ENCODE data around the gene FARS2.
"Not testable (repeated sequence)": the region's sequence is repeated elsewhere in the genome, so short reads cannot be mapped to it uniquely, and the experiment has no call there.

Gene FARS2

GRCh38 chr6:5778317-5778857 lies 517.1 kb downstream of the FARS2 start:
- no peak for DNase-seq

DNA sequence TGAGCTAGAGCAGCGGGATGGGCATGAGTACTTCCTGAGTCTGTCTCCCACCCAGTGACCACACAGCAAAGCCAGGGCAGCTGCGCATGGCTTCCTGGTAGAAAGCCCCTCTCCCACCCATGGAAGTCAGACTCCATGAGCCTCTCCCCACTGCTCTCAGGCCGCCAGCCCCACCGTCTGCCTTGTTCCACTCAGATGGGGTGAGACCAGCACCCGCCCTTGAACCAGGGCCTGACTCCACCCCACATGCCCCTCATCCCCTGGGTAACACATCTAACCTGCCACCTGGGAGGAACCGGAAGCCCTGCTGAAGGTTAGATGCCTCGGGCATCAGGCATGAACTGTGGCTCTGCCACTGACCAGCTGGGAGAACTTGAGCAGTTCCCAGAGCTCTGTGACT lies 517.6 kb downstream of the FARS2 start:
- DNase-seq, result no peak

GRCh38 chr6:5781019-5781418 lies 519.7 kb downstream of the FARS2 start:
- DNase-seq, result no peak

GRCh38 chr6:5781966-5782556 lies 520.7 kb downstream of the FARS2 start:
- DNase-seq, result no peak

GRCh38 chr6:5782783-5783547 lies 521.7 kb downstream of the FARS2 start:
- DNase-seq, result peak; percentile 42

DNA sequence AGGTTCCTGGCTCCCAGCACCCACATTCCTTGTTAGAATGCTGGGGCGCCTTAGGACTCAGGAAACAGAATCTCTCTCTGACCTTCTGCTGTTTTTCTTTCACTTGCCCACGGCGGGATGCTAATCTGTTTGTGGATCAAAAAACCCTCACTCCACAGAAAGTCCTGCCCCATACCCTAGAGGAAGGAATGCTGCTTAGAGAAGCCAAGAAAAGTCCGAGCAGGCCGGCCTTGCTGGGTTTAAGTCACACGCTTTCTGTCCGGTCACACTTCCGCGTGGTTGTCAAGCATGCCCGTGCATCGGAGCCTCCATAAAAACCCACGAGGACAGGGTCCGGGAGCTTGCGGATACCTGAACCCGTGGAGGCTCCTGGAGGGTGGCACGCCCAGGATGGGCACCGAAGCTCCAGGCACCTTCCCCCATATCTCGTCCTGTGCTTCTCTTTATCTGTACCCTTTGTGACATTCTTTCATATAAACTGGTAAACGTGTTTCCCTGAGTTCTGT lies 522.3 kb downstream of the FARS2 start:
- DNase-seq, result no peak

DNA sequence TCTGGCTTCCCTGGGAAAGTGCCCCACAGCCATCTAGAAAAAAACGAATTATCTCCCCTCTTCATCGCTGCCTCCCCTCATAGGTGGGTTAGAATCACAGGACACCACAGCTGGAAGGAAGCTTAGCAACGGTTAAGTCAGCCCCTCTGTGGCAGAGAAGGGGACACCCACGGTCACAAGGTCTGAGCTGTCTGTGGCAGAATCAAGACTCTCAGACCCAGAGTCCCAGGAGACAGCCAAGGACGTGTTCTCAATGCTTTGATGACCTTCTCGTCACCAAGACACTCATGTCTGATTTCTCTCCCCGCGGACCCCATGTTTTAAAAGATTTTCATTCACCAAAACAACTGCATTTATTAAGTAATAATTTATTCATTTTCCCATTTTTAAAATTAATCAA lies 523.9 kb downstream of the FARS2 start:
- no peak for DNase-seq

DNA sequence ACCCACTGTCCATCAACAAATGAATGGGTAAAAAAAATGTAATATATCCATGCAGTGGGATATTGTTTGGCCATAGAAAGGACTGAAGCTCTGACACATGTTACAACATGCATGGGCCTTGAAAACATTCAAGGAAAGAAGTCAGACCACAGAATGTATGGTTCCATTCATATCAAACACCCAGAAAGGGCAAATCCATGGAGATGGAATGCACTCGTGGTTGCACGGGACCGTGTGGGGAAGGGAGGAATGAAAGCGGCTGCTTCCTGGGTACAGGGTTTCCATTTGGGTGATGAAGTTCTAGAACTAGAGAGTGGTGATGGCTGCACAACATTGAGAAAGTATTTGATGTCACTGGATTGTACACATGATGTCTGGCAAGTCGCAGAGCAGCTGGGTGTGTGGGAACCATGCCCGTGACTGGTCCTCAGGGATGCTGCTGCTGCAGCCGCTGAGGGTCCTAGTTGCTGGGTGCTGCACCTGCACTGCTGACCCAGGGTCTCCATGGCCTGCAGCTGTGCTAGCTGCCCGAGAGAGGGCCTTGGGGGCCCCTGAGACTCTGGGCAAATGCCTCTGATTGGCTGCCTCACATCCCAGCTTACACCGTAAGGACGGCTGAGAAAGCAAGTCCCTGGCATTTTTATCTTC lies 525.1 kb downstream of the FARS2 start:
- no peak for DNase-seq

DNA sequence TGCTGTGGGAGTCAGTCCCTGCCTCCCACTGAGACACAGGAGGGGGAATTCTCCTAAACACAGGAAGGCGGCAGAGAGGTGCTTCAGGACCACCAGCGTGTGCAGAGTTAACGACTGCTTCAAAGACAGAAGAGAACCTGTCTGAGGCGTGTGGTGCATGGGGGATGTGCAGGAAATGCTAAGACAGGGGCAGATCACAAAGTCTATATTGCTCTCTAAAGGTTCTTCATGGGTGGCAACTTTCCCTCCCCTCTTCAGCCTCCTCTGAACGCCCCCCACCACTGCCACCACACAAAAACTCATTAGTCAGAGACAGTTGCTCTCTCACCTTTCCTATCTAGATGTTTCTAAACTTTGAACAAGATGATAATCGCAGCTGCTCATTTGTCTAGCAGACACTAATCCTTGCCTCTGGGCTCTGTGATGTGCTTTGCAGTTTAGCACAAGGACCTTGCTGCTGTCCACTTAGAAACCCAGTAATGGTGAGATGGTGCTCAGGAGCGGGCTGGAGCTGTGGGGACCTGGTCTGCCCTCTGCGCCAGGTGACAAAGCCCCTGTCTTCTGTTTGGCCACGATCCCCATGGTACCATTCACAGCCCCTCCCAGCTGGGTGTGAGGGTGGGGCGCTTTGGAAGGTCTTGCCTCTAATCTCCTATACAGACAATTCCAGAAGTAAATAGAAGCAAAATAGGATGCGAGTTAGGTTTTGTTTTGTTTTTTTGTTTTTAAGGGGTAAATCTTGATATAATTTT lies 525.8 kb downstream of the FARS2 start:
- DNase-seq, result no peak

- not testable (repeated sequence) for DNase-seq
Measured at GRCh38 chr6:5789426-5789825, 528.1 kb downstream of the FARS2 start.

DNA sequence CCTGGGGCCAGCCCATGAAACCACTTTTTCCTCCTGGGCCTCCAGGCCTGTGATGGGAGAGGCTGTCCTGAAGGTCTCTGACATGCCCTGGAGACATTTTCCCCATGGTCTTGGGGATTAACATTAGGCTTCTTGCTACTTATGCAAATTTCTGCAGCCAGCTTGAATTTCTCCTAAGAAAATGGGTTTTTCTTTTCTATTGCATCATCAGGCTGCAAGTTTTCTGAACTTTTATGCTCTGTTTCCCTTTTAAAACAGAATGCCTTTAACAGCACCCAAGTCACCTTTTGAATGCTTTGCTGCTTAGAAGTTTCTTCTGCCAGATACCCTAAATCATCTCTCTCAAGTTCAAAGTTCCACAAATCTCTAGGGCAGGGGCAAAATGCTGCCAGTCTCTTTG lies 535.2 kb downstream of the FARS2 start:
- not testable (repeated sequence) for DNase-seq

DNA sequence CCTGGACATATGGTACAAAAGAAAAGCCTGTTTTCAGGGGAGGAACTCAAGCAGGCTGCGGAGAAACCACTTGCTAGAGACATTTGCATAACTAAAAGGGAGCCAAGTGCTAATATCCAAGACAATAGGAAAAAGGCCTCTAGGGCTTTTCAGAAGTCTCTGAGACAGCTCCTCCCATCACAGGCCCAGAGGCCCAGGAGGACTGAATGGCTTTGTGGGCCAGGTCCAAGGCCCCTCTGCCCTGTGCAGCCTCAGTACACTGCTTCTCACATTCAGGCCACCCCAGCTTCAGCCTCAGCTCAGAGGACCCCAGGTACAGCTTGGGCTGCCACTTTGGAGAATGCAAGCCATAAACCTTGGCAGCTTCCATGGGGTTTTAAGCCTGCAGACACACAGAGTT lies 545.1 kb downstream of the FARS2 start:
- DNase-seq, result not testable (repeated sequence)

DNA sequence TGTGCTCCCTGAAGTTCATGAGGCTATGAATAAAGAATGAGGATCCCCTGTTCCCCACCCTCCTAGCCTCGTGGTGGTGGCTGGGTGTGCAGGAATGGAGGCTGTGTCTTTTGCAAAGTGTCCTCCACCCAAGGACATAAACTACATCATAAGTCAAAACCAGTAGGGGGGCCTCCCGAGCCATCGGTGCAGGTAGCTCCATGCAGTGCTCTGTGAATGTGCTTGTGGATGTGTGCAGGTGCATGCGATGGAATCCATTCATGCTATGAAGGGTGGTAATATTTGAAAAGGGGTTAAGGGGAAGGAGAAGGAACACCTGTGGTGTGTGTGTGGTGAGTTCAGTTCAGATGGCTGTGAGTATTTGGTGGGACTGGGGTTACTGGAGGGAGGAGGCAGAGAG lies 548.1 kb downstream of the FARS2 start:
- no peak for DNase-seq

DNA sequence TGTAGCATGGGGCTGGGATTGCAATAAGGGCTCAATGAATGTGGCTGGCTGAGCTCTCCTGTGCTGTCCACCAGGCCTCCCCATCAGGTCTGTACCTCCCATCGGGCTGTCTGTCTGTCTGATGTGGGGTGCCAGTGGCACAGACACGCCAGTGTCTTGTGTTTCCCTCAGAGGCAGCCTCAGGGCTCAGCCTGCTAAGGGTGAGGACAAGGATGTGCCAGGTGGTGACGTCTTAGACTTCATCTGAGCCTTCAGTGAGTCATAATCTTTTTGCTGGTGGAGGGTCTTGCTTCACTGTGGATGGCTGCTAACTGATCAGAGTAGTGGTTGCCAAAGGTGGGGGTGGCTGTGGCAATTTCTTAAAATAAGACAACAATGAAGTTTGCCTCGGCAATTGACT lies 550.7 kb downstream of the FARS2 start:
- DNase-seq, result no peak

DNA sequence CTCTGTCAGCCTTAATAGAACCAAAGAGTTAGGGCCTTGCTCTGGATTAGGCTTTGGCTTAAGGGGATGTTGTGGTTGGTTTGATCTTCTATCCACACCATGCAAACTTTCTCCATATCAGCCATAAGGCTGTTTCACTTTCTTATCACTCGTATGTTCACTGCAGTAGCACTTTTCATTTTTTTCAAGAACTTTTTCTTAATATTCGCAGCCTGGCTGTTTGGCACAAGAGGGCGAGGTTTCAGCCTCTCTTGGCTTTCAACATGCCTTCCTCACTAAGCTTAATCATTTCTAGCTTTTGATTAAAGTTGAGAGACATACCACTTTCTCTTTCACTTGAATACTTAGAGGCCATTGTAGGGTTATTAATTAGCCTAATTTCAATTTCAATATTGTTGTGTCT lies 552.3 kb downstream of the FARS2 start:
- DNase-seq, result no peak

DNA sequence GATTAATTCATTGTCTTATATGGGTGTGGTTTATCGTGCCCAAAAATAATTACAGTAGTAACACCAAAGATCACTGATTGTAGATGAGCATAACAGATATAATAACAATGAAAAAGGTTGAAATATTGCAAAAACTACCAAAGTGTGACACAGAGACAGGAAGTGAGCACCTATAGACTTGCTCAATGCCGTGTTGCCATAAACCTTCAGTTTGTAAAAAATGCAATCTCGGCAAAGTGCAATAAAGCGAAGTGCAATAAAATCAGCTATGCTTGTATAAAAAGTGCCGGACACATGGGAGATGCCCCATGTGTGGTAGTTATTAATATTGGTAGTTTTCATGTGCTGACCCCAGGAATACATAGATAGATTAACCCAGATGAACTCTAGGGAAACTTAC lies 552.8 kb downstream of the FARS2 start:
- DNase-seq, result no peak

- DNase-seq, result no peak
Measured at GRCh38 chr6:5814901-5815300, 553.6 kb downstream of the FARS2 start.

DNA sequence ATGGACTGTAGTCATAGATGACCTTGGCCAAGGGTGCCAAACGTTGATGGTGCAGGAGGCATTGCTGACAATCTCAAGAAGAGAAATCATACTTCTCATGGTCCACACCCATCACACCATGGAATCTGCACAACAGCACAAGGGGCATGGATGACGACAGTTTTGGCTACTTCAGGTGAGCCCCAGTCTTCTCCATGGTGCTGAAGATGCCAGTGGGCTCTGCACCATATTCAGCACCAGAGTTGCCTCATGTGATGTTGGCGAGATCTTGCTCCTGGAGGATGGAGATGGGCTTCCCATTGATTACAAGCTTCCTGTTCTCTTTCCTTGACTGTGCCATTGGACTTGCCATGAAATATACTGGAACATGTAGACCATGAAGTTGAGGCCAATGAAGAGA lies 556.6 kb downstream of the FARS2 start:
- DNase-seq, result no peak

DNA sequence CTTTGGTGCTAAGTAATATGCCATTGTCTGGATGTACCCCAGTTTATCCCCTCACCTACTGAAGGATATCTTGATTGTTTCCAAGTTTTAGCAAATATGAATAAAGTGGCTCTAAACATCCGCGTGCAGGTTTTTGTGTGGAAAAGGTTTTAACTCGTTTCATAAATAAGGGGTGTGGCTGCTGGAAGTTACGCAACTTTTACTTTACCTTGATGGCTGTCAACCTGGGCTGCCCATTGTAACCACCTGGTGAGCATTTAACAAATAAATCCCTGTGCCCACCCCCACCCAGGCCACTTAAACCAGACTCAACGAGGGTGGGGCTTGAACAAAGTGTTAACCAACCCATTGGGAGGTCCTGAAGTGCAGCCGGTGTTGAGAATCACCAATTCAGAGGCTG lies 557.6 kb downstream of the FARS2 start:
- DNase-seq, result no peak
